GM06990 (cell line): ENCODE results near the gene MBD3.

ENCODE experiments used
- DNase-seq: peaks from one replicate; pipeline ENCODE4 v3.0.0-alpha.2; 2011; ENCODE audit not compliant: insufficient read length; ENCODE audit errors: extremely low read depth
- H3K27me3 ChIP-seq: replicated peaks from 2 replicates; pipeline ENCODE4 v1.6.0; 2011; ENCODE audit warnings: low read length; ENCODE audit not compliant: control insufficient read depth, insufficient read depth
- H3K36me3 ChIP-seq: 2 replicates; pipeline ENCODE4 v1.5.1; 2011; ENCODE audit warnings: low read length; ENCODE audit not compliant: control insufficient read depth, insufficient read depth
- H3K4me3 ChIP-seq: replicated peaks from 2 replicates; pipeline ENCODE4 v1.5.1; 2011; ENCODE audit warnings: low read depth, mild to moderate bottlenecking, control low read depth, low read length
- TF ChIP-seq, protein P1 (sequence below): IDR thresholded peaks from 2 replicates; pipeline ENCODE4 v1.5.1; 2011; ENCODE audit warnings: low read length, control low read depth, mild to moderate bottlenecking, inconsistent platforms; ENCODE audit not compliant: insufficient read depth, poor library complexity, severe bottlenecking

MBD3 gene

DNA sequence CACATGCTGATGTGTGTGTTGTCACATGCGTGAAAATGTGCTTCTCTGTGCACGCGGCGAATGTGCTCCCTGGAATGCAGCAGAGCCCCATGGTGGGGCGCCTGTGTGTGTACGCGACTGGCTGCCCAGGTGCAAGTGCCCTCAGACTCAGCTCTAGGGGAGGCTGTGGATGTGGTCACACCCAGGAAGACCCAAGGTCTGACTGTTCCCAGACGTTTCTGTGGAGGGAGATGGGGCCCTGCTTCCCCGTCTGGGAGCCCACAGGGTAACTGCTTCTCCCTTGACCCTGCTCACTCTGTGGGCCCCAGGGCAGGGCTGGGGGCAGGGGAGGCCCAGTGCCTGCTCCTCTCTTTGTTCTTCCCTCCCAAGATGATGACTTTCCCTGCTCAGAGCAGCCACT is 20.5 kb upstream of the MBD3 start:
- H3K27me3 ChIP-seq: no peaks in the 10 kb centered on the region
- DNase-seq: no peak
- peaks cover 67% of the 10 kb centered on the region for H3K36me3 ChIP-seq
- H3K4me3 ChIP-seq: no peak overlapping the region
- TF ChIP-seq, protein P1, sequence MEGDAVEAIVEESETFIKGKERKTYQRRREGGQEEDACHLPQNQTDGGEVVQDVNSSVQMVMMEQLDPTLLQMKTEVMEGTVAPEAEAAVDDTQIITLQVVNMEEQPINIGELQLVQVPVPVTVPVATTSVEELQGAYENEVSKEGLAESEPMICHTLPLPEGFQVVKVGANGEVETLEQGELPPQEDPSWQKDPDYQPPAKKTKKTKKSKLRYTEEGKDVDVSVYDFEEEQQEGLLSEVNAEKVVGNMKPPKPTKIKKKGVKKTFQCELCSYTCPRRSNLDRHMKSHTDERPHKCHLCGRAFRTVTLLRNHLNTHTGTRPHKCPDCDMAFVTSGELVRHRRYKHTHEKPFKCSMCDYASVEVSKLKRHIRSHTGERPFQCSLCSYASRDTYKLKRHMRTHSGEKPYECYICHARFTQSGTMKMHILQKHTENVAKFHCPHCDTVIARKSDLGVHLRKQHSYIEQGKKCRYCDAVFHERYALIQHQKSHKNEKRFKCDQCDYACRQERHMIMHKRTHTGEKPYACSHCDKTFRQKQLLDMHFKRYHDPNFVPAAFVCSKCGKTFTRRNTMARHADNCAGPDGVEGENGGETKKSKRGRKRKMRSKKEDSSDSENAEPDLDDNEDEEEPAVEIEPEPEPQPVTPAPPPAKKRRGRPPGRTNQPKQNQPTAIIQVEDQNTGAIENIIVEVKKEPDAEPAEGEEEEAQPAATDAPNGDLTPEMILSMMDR: no peak

DNA sequence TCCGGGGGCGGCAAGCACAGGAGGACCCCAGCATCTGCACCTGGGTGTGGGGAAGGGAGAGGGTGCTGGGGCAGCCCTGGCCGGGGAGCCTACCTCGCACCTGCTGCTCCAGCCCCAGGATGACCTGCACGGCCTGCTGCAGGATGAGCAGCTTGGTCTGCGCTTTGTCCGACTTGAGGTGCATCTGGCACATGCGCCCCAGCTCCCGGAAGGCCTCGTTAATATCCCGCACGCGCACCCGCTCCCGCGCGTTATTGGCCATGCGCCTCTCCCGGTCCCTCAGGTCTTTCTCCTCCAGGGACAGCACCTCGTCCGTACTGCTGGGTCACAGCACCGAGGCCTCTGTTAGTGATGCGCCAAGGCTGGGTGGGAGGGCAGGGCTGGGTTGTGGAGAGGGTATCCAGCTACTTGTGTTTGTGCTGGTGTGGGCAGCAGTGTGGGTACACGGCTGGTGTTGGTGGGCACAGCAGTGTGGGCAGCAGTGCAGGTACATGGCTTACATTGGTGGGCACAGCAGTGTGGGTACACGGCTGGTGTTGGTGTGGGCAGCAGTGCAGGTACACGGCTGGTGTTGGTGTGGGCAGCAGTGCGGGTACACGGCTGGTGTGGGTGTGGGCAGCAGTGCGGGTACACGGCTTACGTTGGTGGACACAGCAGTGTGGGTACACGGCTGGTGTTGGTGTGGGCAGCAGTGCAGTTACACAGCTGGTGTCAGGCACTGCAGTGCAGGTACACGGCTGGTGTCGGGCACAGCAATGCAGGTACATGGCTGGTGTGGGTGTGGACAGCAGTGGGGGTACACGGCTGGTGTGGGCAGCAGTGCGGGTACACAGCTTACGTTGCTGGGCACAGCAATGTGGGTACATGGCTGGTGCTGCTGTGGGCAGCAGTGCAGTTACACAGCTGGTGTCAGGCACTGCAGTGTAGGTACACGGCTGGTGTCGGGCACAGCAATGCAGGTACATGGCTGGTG is 19.7 kb upstream of the MBD3 start:
- H3K4me3 ChIP-seq: no peak overlapping the region
- H3K27me3 ChIP-seq: no peaks in the 10 kb centered on the region
- peaks cover 60% of the 10 kb centered on the region for H3K36me3 ChIP-seq
- no peak for DNase-seq
- TF ChIP-seq, protein P1: no peak

DNA sequence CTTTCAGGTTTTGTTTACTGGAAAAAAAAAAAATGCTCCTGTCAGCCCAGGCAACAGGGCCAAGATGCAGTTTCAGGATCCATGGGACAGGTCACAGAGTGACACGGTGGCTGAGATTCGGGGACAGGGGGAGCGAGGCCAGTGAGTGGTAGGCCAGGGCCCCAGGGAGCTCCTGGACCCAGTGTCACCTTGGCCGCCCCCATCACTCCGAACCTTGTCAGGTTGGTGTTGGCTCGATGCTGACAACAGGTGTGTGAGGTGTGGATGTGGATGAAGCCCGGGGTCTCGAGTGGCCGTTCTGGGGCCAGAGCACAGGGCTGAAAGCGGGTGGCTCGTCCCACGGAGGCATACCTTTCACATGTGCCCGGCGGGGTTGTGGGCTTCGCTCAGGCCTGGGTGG is 18.7 kb upstream of the MBD3 start:
- TF ChIP-seq, protein P1: no peak
- Histone ChIP-seq H3K36me3 (peaks cover 54% of the 10 kb centered on the region), H3K27me3 (no peaks in the 10 kb centered on the region), H3K4me3 (no peak overlapping the region)
- DNase-seq: no peak

DNA sequence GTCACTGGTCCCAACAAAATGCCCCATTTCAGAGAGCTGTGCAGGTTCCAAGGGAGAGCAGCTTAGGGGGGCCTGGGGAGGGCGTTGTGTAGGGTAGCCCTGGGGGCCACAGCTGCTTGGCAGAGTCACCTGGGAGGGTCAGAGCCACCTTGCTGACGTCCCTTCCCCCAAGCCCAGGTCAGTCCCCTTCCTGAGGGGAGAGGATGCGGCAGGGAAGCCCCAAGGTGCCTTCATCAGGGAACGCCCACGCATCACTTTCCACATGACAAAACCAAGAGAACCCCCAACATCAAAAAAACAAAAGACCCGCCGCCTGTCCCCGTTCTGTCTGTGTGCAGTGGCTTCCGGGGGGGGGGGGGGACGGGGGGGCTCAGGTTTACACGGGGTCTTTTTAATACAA is 17.9 kb upstream of the MBD3 start:
- no peak for DNase-seq
- TF ChIP-seq, protein P1: no peak
- H3K27me3 ChIP-seq: no peaks in the 10 kb centered on the region
- H3K4me3 ChIP-seq: no peak overlapping the region
- H3K36me3 ChIP-seq: peaks cover 51% of the 10 kb centered on the region

DNA sequence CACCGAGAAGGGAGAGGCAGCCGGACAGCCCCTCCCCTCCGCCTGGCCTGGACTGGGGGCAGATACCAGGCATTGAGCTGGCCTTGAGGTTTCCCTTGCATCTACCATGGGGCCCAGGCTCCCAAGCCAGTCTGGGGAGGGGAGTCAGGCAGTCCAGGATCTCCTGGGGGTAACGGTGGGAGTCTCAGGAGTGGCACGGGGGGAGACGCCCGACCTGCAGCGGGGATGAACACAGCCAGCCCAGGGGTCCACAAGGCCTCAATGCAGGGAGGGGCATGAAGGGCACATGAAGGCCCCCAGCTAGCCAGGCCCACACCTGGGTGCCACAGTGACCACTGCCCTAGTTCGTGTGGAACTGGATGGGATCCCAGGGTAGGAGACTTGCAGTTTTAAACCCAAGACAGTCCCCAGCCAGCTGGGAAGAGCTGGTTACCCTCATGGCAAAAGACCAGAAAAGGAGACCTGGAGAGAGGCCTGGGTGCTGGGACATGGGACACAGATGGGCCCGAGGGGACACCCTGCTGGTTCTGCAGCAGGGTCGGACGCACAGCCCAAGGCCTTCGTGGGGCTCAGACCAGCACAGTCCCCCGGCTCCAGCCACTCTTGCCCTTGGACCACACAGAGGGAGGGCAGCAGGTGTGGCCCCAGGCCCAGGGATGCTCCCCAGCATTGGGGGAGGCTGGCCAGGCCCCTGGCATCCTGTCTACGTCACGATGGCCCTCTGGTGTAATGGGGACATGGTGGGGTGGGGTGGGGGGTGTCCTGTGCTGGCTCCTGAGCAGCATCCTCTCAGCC is 17.2 kb upstream of the MBD3 start:
- no peaks in the 10 kb centered on the region for H3K27me3 ChIP-seq
- H3K4me3 ChIP-seq: no peak overlapping the region
- no peak for DNase-seq
- TF ChIP-seq, protein P1: no peak
- H3K36me3 ChIP-seq: peaks cover 44% of the 10 kb centered on the region
